ENCODE measurements around the gene RPL34. TPM values are rescaled to one million over a fixed set of nuclear protein-coding genes. Genes with fewer than 3 reads are reported as not detected.

RPL34 gene
- 1,000 to 10,000 TPM in 2 of 6 donors, 100 to 1,000 TPM in 4; 706 to 1,254 (median 940) TPM for total RNA-seq
- 1,000 to 10,000 TPM; 3,291 to 3,620 TPM for polyA plus RNA-seq

- peaks cover 0 to 36% (median 19%) of the 10 kb centered on the region in 3 donors for H3K36me3 ChIP-seq
- ATAC-seq (peak; percentile 98 to 100 (median 98)), DNase-seq (peak; percentile 87 to 97 (median 95)), FAIRE-seq (peak; percentile 96)
- no peak for TF ChIP-seq CTCF (IDR thresholded peaks at IDR 0.05)
- no peaks in the 10 kb centered on the region for H3K27me3 ChIP-seq
- H3K27ac ChIP-seq, result peak within 1 kb of the TSS; percentile 62 to 91 (median 82)
- peaks cover 6 to 29% (median 16%) of the 10 kb centered on the region in 3 donors for H3K4me1 ChIP-seq
- no peaks in the 10 kb centered on the region for H3K9me3 ChIP-seq
- WGBS, 2 donors, result 0% methylated on average over 32 of the region's 32 CpGs
- peak within 1 kb of the TSS; percentile 57 to 76 (median 62) for H3K4me3 ChIP-seq
- intact Hi-C loops (cut with DNase I), result no loop called here
Observed at GRCh38 chr4:108620101-108620932, at the start of gene RPL34. Gene RPL34, plus strand, starts transcription at chr4:108620576. Its CDS starts 1,384 bp downstream, at chr4:108621960.

- no peaks in the 10 kb centered on the region for H3K36me3 ChIP-seq
- 56 to 59% methylated on average over 4 of the region's 4 CpGs for WGBS, 2 donors
- intact Hi-C loops (cut with DNase I), result loop anchor here in 1 of 3 donors (10.0 kb wide), 1 partner anchor 536 kb away; no protein-coding TSS in a partner anchor
- H3K27ac ChIP-seq, result no peak overlapping the region
- no peak overlapping the region for H3K4me3 ChIP-seq
- no peak for TF ChIP-seq CTCF (IDR thresholded peaks at IDR 0.05)
- H3K9me3 ChIP-seq, result no peaks in the 10 kb centered on the region
- ATAC-seq, result no peak
- H3K4me1 ChIP-seq, result no peaks in the 10 kb centered on the region
- FAIRE-seq, result no peak
- no peak for DNase-seq
- no peaks in the 10 kb centered on the region for H3K27me3 ChIP-seq
Observed at GRCh38 chr4:108570993-108571569, 49.3 kb upstream of the RPL34 start.

GRCh38 chr4:108574402-108574801 is 46.0 kb upstream of the RPL34 start:
- DNase-seq, result no peak
- WGBS, 2 donors, result 72 to 81% methylated on average over 3 of the region's 3 CpGs
- TF ChIP-seq CTCF (IDR thresholded peaks at IDR 0.05), result no peak
- H3K27me3 ChIP-seq, result no peaks in the 10 kb centered on the region
- no peak overlapping the region for H3K27ac ChIP-seq
- H3K4me3 ChIP-seq, result no peak overlapping the region
- H3K9me3 ChIP-seq, result no peaks in the 10 kb centered on the region
- intact Hi-C loops (cut with DNase I), result loop anchor here in 1 of 3 donors (10.0 kb wide), 1 partner anchor 540 kb away; no protein-coding TSS in a partner anchor
- H3K36me3 ChIP-seq, result no peaks in the 10 kb centered on the region
- H3K4me1 ChIP-seq, result no peaks in the 10 kb centered on the region
- no peak for FAIRE-seq
- ATAC-seq, result no peak

- H3K36me3 ChIP-seq, result no peaks in the 10 kb centered on the region
- FAIRE-seq (no peak), DNase-seq (no peak), ATAC-seq (no peak)
- H3K27me3 ChIP-seq, result no peaks in the 10 kb centered on the region
- WGBS, 2 donors, result 66 to 76% methylated on average over 6 of the region's 6 CpGs
- no peak overlapping the region for H3K27ac ChIP-seq
- no peak for TF ChIP-seq CTCF (IDR thresholded peaks at IDR 0.05)
- no peaks in the 10 kb centered on the region for H3K9me3 ChIP-seq
- H3K4me1 ChIP-seq, result no peaks in the 10 kb centered on the region
- H3K4me3 ChIP-seq, result no peak overlapping the region
- intact Hi-C loops (cut with DNase I), result no loop called here
Observed at GRCh38 chr4:108581083-108581482, 39.3 kb upstream of the RPL34 start.

Measured in pancreas (tissue), 10 donors.